ENCODE data around the gene ERC2. TPM values are rescaled to one million over a fixed set of nuclear protein-coding genes. Genes with fewer than 3 reads are reported as not detected.

ERC2 gene
- total RNA-seq, 2 donors from 2014 or later, result 16.1 to 22.8 TPM

- H3K4me1 ChIP-seq (ENCODE audit: control insufficient read depth, insufficient read depth, low read length), result no peaks in the 10 kb centered on the region
- H3K36me3 ChIP-seq (ENCODE audit: control insufficient read depth, insufficient read depth, low read length), result no peaks in the 10 kb centered on the region
- Mint-ChIP-seq H3K27ac (no peak overlapping the region), H3K4me1 (no peaks in the 10 kb centered on the region), H3K4me3 (no peak overlapping the region), H3K27me3 (ENCODE audit: insufficient read depth) (peaks cover 6% of the 10 kb centered on the region), H3K9me3 (no peaks in the 10 kb centered on the region), H3K36me3 (ENCODE audit: low read depth) (peaks cover 2% of the 10 kb centered on the region)
- no peaks in the 10 kb centered on the region for H3K27me3 ChIP-seq (ENCODE audit: control insufficient read depth, insufficient read depth, low read length, poor library complexity, severe bottlenecking)
- H3K9me3 ChIP-seq (ENCODE audit: control insufficient read depth, low read length), result no peaks in the 10 kb centered on the region
- H3K9ac ChIP-seq (ENCODE audit: extremely low read depth, low read length, poor library complexity, severe bottlenecking), result no peak overlapping the region
- H3K4me3 ChIP-seq (ENCODE audit: low read length), result no peak overlapping the region
- no peak overlapping the region for H3K27ac ChIP-seq (ENCODE audit: low read depth, low read length)
- no peak for TF ChIP-seq CTCF (conservative IDR thresholded peaks at IDR 0.05)
- WGBS, 2 experiments (ENCODE audit: insufficient coverage in 1 of 2, insufficient read length in 1 of 2), result 92 to 100% methylated on average over 1 to 4 of the region's 4 CpGs
- DNase-seq, result no peak
Observed at GRCh38 chr3:55946574-55947160, 521.6 kb downstream of the ERC2 start.

- Histone ChIP-seq H3K36me3 (ENCODE audit: control insufficient read depth, insufficient read depth, low read length) (no peaks in the 10 kb centered on the region), H3K9ac (ENCODE audit: extremely low read depth, low read length, poor library complexity, severe bottlenecking) (no peak overlapping the region), H3K27ac (ENCODE audit: low read depth, low read length) (no peak overlapping the region), H3K4me1 (ENCODE audit: control insufficient read depth, insufficient read depth, low read length) (peaks cover 1% of the 10 kb centered on the region), H3K27me3 (ENCODE audit: control insufficient read depth, insufficient read depth, low read length, poor library complexity, severe bottlenecking) (peaks cover 18% of the 10 kb centered on the region), H3K4me3 (ENCODE audit: low read length) (no peak overlapping the region), H3K9me3 (ENCODE audit: control insufficient read depth, low read length) (no peaks in the 10 kb centered on the region)
- DNase-seq, result no peak
- Mint-ChIP-seq H3K36me3 (ENCODE audit: low read depth) (no peaks in the 10 kb centered on the region), H3K4me3 (no peak overlapping the region), H3K4me1 (peaks cover 4% of the 10 kb centered on the region), H3K27me3 (ENCODE audit: insufficient read depth) (peaks cover 25% of the 10 kb centered on the region), H3K27ac (no peak overlapping the region), H3K9me3 (no peaks in the 10 kb centered on the region)
- no peak for TF ChIP-seq CTCF (conservative IDR thresholded peaks at IDR 0.05)
- WGBS, 2 experiments (ENCODE audit: insufficient coverage in 1 of 2, insufficient read length in 1 of 2), result 96 to 100% methylated on average over 2 of the region's 2 CpGs
Observed at GRCh38 chr3:55942868-55943267, 525.4 kb downstream of the ERC2 start.

GRCh38 chr3:55939287-55939686 is 529.0 kb downstream of the ERC2 start:
- TF ChIP-seq CTCF (conservative IDR thresholded peaks at IDR 0.05), result no peak
- no peaks in the 10 kb centered on the region for H3K9me3 ChIP-seq (ENCODE audit: control insufficient read depth, low read length)
- H3K9ac ChIP-seq (ENCODE audit: extremely low read depth, low read length, poor library complexity, severe bottlenecking), result no peak overlapping the region
- 93 to 100% methylated on average over 1 of the region's 1 CpG for WGBS, 2 experiments (ENCODE audit: insufficient coverage in 1 of 2, insufficient read length in 1 of 2)
- no peak overlapping the region for H3K27ac ChIP-seq (ENCODE audit: low read depth, low read length)
- H3K4me1 ChIP-seq (ENCODE audit: control insufficient read depth, insufficient read depth, low read length), result peaks cover 4% of the 10 kb centered on the region
- H3K27me3 ChIP-seq (ENCODE audit: control insufficient read depth, insufficient read depth, low read length, poor library complexity, severe bottlenecking), result peaks cover 25% of the 10 kb centered on the region
- no peak overlapping the region for H3K4me3 Mint-ChIP-seq
- H3K4me1 Mint-ChIP-seq, result peaks cover 23% of the 10 kb centered on the region
- H3K36me3 ChIP-seq (ENCODE audit: control insufficient read depth, insufficient read depth, low read length), result no peaks in the 10 kb centered on the region
- no peak overlapping the region for H3K4me3 ChIP-seq (ENCODE audit: low read length)
- H3K27me3 Mint-ChIP-seq (ENCODE audit: insufficient read depth), result peaks cover 42% of the 10 kb centered on the region
- DNase-seq, result no peak
- H3K36me3 Mint-ChIP-seq (ENCODE audit: low read depth), result no peaks in the 10 kb centered on the region
- no peak overlapping the region for H3K27ac Mint-ChIP-seq
- no peaks in the 10 kb centered on the region for H3K9me3 Mint-ChIP-seq
